GM18499 (cell line): Measurements from ENCODE around the gene RABGGTB.
"Not testable (repeated sequence)": the region's sequence is repeated elsewhere in the genome, so short reads cannot be mapped to it uniquely, and the experiment has no call there.

Experiments
- ATAC-seq: cut with Tn5 transposase; IDR thresholded peaks from one replicate; pipeline ENCODE4 v1.9.1; 2021; ENCODE audit warnings: moderate number of reproducible peaks; ENCODE audit not compliant: insufficient read depth, unreplicated experiment

The RABGGTB gene

GRCh38 chr1:75794382-75794781 is 8.3 kb downstream of the RABGGTB start:
- no peak for ATAC-seq

- no peak for ATAC-seq
Measured at GRCh38 chr1:75795703-75796193, 9.7 kb downstream of the RABGGTB start.

- ATAC-seq, result no peak
Measured at GRCh38 chr1:75796376-75797272, 10.6 kb downstream of the RABGGTB start, which contains the start of gene MSH4. Gene MSH4, plus strand, starts transcription at chr1:75796882. Its CDS starts 104 bp downstream, at chr1:75796986.

- no peak for ATAC-seq
Measured at GRCh38 chr1:75797273-75797588, 11.2 kb downstream of the RABGGTB start.

GRCh38 chr1:75797606-75798216 is 11.7 kb downstream of the RABGGTB start:
- no peak for ATAC-seq

GRCh38 chr1:75801480-75801879 is 15.4 kb downstream of the RABGGTB start:
- ATAC-seq, result not testable (repeated sequence)

- ATAC-seq, result no peak
Measured at GRCh38 chr1:75808921-75809320, 22.9 kb downstream of the RABGGTB start.

- not testable (repeated sequence) for ATAC-seq
Measured at GRCh38 chr1:75810113-75810512, 24.1 kb downstream of the RABGGTB start.

GRCh38 chr1:75811211-75811981 is 25.3 kb downstream of the RABGGTB start:
- ATAC-seq, result no peak

GRCh38 chr1:75812065-75812464 is 26.0 kb downstream of the RABGGTB start:
- ATAC-seq, result no peak

- ATAC-seq, result not testable (repeated sequence)
Measured at GRCh38 chr1:75823596-75823995, 37.5 kb downstream of the RABGGTB start.

- no peak for ATAC-seq
Measured at GRCh38 chr1:75836528-75837100, 50.6 kb downstream of the RABGGTB start.

GRCh38 chr1:75838079-75838478 is 52.0 kb downstream of the RABGGTB start:
- ATAC-seq, result no peak

- no peak for ATAC-seq
Measured at GRCh38 chr1:75841421-75841820, 55.4 kb downstream of the RABGGTB start.
